Activated CD4-positive, alpha-beta T cell treated with anti-CD3 and anti-CD28 coated beads for 36 hours (primary cell): Measurements from ENCODE around the gene RING1. TPM values are rescaled to one million over a fixed set of nuclear protein-coding genes. Genes with fewer than 3 reads are reported as not detected.
A peak's percentile ranks its signal among the peaks of the same experiment; 100 is the strongest.

Experiments used
- ATAC-seq: fragments of 200-7000 bp; cut with Tn5 transposase; one replicate; pipeline ENCODE4 v1.10.0; 2021; ENCODE audit warnings: mild to moderate bottlenecking, moderate library complexity
- CTCF ChIA-PET: fragments of 350-600 bp; sonication (Branson Sonifier 250); formaldehyde crosslinking; loops from one replicate; lab custom pipeline; 2021; ENCODE audit warnings: antibody characterized with exemption; lab: Charles Lee
- POLR2A ChIA-PET: fragments of 350-600 bp; sonication (Branson Sonifier 250); formaldehyde crosslinking; loops from one replicate; lab custom pipeline; 2021; ENCODE audit warnings: antibody characterized with exemption, inconsistent platforms; lab: Charles Lee
- DNase-seq: peaks from one replicate; pipeline ENCODE4 v3.0.0-alpha.2; 2020
- H3K27ac Mint-ChIP-seq: one replicate; pipeline ENCODE4 v1.8.0; 2021; ENCODE audit warnings: mixed read lengths
- H3K27me3 Mint-ChIP-seq: one replicate; pipeline ENCODE4 v1.8.0; 2021; ENCODE audit warnings: mixed read lengths
- H3K36me3 Mint-ChIP-seq: one replicate; pipeline ENCODE4 v1.8.0; 2021; ENCODE audit warnings: low read depth, mixed read lengths
- H3K4me1 Mint-ChIP-seq: one replicate; pipeline ENCODE4 v1.8.0; 2021; ENCODE audit warnings: mixed read lengths
- H3K4me3 Mint-ChIP-seq: one replicate; pipeline ENCODE4 v1.8.0; 2021; ENCODE audit warnings: mild to moderate bottlenecking, moderate library complexity, mixed read lengths
- H3K9me3 Mint-ChIP-seq: one replicate; pipeline ENCODE4 v1.8.0; 2021; ENCODE audit warnings: low read depth, mixed read lengths
- intact Hi-C, 2 experiments: fragments of 100-400 bp; cut with DNase I in 1 of 2; cut with micrococcal nuclease in 1 of 2; formaldehyde crosslinking; loops; one replicate each; pipeline versions ENCODE4 v1.14.2 to v1.15.1; 2022 to 2024; cut with DNase I, micrococcal nuclease
- total RNA-seq, 2 experiments: library from RNA; stranded (reverse); gene quantifications; one replicate each; pipeline ENCODE4 v1.2.3, GENCODE V29; 2021

Gene RING1
- total RNA-seq = 10 to 100 TPM; 28.3 to 39.3 TPM

DNA sequence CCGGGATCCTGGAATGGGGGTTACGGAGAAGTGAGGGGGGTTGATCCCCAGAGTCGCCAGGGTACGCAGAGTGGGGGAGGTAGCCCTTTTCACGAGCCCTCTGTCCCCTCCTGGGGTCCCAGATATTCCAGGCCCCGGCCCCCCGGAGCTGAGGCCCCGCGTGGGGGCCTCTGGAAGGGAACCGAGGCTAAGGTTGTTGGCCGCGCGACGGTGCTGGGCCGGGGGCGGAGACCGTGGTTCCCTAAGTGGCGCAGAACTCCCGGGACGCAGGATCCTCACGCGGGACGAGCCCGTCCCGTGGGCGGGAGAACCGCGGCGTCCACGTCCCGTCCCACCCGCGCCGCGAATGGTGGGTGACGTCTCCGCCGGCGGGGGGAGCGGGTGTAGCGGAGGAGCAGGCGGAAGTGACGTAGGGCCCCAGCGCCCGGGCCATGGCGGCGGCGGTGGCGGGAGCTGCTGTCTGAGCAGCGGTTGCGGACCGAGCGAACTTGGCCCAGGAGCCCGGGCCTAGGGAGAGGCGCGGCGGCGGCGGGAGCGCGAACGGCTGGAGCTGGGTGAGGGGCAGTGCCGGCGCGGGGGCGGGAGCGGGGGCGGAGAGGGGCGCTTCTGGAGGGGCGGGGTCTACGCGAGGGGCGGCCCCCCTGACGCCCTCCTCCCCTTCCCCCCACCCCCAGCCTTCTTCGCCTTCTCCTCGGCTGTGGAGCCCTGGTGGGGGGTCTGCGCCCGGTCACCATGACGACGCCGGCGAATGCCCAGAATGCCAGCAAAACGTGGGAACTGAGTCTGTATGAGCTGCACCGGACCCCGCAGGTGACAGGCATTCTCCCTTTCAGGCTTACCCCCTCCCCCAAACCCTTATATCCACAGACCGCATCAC, at the start of gene RING1:
Gene RING1 (plus strand): TSS at position 410 of the 877 bp plus-strand sequence. CDS start 323 bp downstream, at position 733.
- peaks cover 8% of the 10 kb centered on the region for H3K27me3 Mint-ChIP-seq
- intact Hi-C loops = loop anchor here (1.0 to 10.0 kb wide), 10 partner anchors 41 to 1544 kb away; partner anchors contain the start of genes C6orf47 (in 1 of the 2), CLIC1 (in 1 of the 2), CSNK2B (in 1 of the 2) and CUTA (in 1 of the 2)
- H3K27ac Mint-ChIP-seq = peak within 1 kb of the TSS; percentile 89
- H3K4me1 Mint-ChIP-seq = peaks cover 55% of the 10 kb centered on the region
- ChIA-PET POLR2A (interaction anchor here (0.5 to 1.6 kb wide), 6 partner anchors 9 to 236 kb away, joined by 3 to 7 read pairs (median 5); partner anchors contain the start of genes RPS18, VPS52 and ZBTB22), CTCF (interaction anchor here (0.6 to 2.9 kb wide), 7 partner anchors 11 to 955 kb away, joined by 3 to 22 read pairs (median 3); partner anchors contain the start of genes RPS18 and VPS52)
- H3K9me3 Mint-ChIP-seq = no peaks in the 10 kb centered on the region
- H3K36me3 Mint-ChIP-seq = peaks cover 33% of the 10 kb centered on the region
- H3K4me3 Mint-ChIP-seq = peak within 1 kb of the TSS; percentile 80
- peak; percentile 20 for ATAC-seq
- DNase-seq = peak; percentile 92

DNA sequence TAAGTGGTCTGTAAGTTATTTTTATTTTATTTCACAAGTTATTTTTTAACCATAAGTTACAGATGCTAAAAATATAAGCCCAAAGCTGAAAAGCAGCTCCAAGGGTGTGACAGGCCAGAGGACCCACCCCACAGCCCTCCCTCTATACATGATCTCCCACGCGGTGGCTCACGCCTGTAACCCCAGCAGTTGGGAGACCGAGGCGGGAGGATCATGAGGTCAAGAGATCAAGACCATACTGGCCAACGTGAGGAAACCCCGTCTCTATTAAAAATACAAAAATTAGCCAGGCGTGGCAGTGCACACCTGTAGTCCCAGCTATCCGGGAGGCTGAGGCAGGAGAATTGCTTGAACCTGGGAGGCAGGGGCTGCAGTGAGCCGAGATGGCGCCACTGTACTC, 48.2 kb upstream of the RING1 start:
- Mint-ChIP-seq H3K36me3 (no peaks in the 10 kb centered on the region), H3K27me3 (peaks cover 5% of the 10 kb centered on the region), H3K9me3 (no peaks in the 10 kb centered on the region), H3K4me1 (peaks cover 10% of the 10 kb centered on the region), H3K27ac (no peak overlapping the region), H3K4me3 (no peak overlapping the region)
- CTCF ChIA-PET = interaction anchor here (0.7 to 5.1 kb wide), 5 partner anchors 10 to 119 kb away, joined by 3 to 41 read pairs (median 6); no protein-coding TSS in a partner anchor
- intact Hi-C loops = no loop called here
- ATAC-seq (no peak), DNase-seq (no peak)
- POLR2A ChIA-PET = no interaction called here

DNA sequence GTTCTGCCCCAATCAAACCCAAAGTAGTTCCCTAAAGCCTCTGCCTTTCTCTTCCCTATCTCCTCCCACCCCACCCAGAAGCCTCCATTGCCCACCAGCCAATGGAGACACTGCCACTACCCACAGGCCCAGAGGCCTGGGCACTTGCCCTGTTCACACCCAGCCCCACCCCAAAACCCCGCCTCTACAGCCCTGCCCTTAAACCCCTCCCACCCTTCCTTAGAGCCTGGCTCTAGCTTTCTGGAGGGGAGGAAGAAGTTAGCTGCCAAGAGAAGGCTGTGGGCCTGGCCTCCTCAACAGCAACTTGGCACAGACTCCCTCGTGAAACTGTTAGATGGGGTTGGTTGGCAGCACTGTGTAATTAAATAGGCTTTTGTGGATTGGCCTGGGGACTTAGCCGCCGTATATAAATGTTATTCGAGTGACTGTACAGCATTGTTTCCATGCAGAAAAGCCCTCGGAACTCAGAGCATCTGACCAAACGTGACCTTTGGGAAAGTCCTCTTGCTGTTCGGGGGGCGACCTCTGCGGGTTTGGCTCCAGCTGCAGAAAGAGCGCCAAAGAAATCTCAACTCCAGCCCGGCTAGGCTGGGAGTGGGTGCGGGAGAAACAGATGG, 47.5 kb upstream of the RING1 start:
- no peak for DNase-seq
- Mint-ChIP-seq H3K9me3 (no peaks in the 10 kb centered on the region), H3K4me3 (no peak overlapping the region), H3K4me1 (peaks cover 10% of the 10 kb centered on the region), H3K36me3 (no peaks in the 10 kb centered on the region), H3K27ac (no peak overlapping the region), H3K27me3 (peaks cover 5% of the 10 kb centered on the region)
- POLR2A ChIA-PET = no interaction called here
- intact Hi-C loops = loop anchor here (1.0 kb wide), 3 partner anchors 36 to 87 kb away; no protein-coding TSS in a partner anchor
- CTCF ChIA-PET = interaction anchor here (0.7 to 5.1 kb wide), 10 partner anchors 11 to 1177 kb away, joined by 3 to 41 read pairs (median 6); partner anchors contain the start of gene RING1
- ATAC-seq = no peak

DNA sequence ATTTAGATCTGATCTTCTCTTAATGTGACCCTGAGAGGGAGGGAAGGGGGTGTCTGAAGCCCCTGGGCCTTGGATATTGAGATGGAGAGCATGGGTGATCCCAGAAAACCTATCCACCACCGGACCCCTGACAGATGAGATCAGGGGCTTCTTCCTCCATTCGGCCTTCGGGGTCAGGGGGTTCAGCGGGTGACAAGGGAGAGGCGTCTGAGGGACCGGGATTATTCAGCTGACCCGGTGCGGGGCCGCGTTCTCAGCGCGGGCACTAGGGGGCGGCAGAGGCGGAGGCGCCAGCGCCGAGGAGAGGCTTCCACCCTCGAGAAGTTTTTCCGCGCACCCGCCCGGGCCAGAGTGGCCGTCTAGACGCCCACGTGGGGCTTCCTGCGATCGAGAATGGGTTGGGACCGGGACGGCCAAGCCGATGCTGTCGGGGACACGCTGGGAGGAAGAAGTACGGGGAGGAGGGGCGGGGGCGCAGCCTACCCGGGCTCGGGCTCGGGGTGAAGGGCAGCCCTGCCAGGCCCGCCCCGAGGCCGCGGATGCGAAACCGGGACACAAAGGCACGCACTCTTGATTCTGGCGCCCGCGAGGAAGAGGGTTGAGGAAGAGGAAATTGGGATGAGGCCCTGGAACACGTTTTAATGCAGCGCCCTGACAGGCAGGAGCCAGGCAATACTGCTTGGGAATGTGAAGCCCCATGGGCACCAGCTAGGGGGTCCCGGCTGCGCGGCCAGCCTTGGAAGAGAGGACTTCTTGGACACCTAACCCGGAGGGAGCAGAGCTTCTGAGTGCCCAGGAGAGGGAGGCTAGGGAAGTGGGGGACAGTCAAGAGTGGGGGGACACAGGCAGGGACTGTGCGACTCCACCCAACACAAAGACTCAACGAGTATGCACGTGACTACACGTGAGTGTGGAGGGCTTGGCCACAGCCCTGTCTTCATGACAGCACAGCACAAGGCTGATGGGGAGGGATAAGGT, 46.7 kb upstream of the RING1 start:
- intact Hi-C loops = loop anchor here (1.0 kb wide), 3 partner anchors 36 to 87 kb away; no protein-coding TSS in a partner anchor
- DNase-seq = peak; percentile 90
- peak; percentile 95 for ATAC-seq
- Mint-ChIP-seq H3K4me3 (peak overlapping the region; percentile 71), H3K9me3 (no peaks in the 10 kb centered on the region), H3K27me3 (peaks cover 4% of the 10 kb centered on the region), H3K27ac (peak overlapping the region; percentile 43), H3K36me3 (no peaks in the 10 kb centered on the region), H3K4me1 (peaks cover 10% of the 10 kb centered on the region)
- CTCF ChIA-PET = interaction anchor here (0.7 to 5.1 kb wide), 17 partner anchors 10 to 1177 kb away, joined by 3 to 41 read pairs (median 3); partner anchors contain the start of gene RING1
- POLR2A ChIA-PET = interaction anchor here (0.6 kb wide), 1 partner anchor 626 kb away, joined by 8 read pairs; no protein-coding TSS in a partner anchor

DNA sequence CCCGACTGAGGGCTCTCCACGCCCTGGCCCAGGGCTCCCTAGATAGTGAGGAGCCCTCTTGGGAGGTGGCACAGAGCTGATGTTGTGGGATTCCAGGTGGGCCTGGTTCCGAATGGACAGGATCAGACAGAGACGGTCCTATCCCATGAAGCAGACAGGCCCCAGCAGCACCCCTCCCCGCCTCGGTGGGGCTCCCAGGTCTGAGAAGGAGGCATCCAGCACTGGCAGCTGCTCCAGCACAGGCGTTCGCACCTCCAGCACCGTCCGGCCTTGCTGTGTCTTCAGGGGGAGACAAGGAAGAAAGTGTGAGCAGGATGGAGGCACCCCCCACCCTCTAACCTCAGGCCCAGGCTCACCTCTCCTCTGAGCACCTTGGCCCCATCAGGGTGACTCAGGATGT, 44.8 kb upstream of the RING1 start:
- Mint-ChIP-seq H3K36me3 (no peaks in the 10 kb centered on the region), H3K9me3 (no peaks in the 10 kb centered on the region), H3K27me3 (peaks cover 3% of the 10 kb centered on the region), H3K27ac (no peak overlapping the region), H3K4me1 (peaks cover 10% of the 10 kb centered on the region), H3K4me3 (no peak overlapping the region)
- DNase-seq (no peak), ATAC-seq (no peak)
- intact Hi-C loops = no loop called here
- ChIA-PET POLR2A (no interaction called here), CTCF (interaction anchor here (1.0 to 2.0 kb wide), 4 partner anchors 15 to 85 kb away, joined by 3 to 5 read pairs (median 4); no protein-coding TSS in a partner anchor)

DNA sequence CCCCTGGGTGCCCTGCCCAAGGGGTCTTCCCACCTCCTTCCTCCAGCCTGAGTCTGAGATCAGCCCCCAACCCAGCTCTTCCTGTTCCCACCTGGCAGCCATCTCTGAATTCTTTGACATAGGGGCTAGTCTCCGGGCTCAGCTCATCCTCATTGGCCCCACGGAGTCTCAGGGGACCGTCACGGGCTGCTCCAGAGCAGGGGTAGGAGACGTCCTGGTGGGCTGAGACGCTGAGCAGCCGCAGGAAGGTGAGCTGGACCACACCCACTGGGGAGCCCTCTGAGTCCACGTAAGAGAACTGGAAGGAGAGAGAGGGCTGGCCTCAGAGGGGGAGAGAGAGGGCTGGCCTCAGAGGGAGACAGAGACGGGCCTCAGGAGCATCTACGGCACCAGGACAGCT, 44.1 kb upstream of the RING1 start:
- Mint-ChIP-seq H3K4me1 (peaks cover 10% of the 10 kb centered on the region), H3K27me3 (peaks cover 3% of the 10 kb centered on the region), H3K36me3 (no peaks in the 10 kb centered on the region), H3K9me3 (no peaks in the 10 kb centered on the region), H3K27ac (no peak overlapping the region), H3K4me3 (no peak overlapping the region)
- DNase-seq = no peak
- ATAC-seq = no peak
- POLR2A ChIA-PET = no interaction called here
- intact Hi-C loops = no loop called here
- CTCF ChIA-PET = interaction anchor here (1.0 to 2.0 kb wide), 4 partner anchors 15 to 84 kb away, joined by 3 to 5 read pairs (median 4); no protein-coding TSS in a partner anchor

DNA sequence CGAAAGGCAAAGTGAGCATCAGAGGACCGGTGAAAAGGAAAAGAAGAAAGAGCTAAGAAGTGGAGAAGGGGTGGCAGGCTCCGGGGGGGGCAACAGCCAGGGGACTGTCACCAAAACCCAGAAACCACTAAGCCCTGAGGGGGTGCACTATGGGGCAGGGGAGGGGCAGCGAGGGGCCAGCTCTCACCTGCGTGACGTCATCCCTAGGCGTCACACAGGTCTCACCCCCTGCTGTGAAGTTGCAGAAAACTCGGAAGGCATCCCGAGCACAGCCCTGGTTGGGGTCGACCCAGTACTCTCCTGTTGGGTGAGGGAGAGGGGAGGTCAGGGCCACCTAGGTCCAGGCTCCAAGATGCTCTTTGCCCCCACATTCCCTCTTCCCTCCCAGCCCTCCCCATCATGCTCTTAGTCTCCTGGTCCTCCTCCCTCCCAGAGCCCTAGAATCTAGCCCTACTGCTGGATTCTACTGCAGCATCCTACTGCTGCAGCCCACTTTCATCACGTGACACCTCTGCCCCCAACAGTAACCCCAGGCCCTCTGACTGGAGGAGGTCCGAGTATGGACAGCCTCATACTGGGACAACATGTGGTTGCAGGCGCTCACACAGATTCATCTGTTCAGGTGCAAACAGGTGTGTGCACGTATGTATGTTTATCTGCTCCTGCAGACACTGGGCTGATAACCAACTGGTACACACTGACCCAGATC, 43.5 kb upstream of the RING1 start:
- intact Hi-C loops = no loop called here
- Mint-ChIP-seq H3K4me3 (no peak overlapping the region), H3K4me1 (peaks cover 10% of the 10 kb centered on the region), H3K27me3 (peaks cover 3% of the 10 kb centered on the region), H3K27ac (no peak overlapping the region), H3K36me3 (no peaks in the 10 kb centered on the region), H3K9me3 (no peaks in the 10 kb centered on the region)
- ATAC-seq (no peak), DNase-seq (no peak)
- ChIA-PET POLR2A (no interaction called here), CTCF (interaction anchor here (1.0 to 2.0 kb wide), 2 partner anchors 33 to 71 kb away, joined by 3 to 5 read pairs; no protein-coding TSS in a partner anchor)

DNA sequence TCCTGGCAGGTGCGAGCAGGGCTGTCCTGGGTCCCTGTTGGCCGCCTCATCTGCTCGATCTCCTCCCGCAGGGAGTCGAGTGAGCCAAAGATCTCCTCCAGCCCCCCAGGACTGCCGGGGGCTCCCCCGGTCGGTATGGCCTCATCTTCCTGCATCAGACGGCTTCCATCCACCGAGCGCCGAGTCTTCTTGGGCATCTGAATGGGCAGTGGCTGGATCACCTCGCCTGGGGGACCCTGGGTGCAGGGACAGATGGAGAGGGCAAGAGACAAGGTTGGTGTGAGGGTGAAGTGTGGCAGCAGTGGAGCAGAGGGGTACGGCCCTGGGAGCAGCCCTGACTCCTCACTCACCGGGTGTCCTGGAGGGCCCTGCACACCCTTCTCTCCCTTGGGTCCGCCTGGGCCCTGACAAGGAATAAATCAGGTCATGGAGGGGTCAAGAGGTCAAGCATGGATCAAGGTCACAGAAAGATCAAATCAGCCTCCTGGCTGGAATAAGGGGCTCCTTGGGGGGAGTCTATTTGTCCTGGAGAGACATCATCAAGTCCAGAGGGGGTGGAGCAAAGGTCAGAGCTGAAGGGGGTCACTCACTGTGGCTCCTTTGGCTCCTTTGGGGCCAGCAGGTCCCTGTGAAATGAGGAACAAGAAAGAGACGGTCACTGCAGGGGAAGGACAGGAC, 42.6 kb upstream of the RING1 start:
- intact Hi-C loops = no loop called here
- DNase-seq = no peak

DNA sequence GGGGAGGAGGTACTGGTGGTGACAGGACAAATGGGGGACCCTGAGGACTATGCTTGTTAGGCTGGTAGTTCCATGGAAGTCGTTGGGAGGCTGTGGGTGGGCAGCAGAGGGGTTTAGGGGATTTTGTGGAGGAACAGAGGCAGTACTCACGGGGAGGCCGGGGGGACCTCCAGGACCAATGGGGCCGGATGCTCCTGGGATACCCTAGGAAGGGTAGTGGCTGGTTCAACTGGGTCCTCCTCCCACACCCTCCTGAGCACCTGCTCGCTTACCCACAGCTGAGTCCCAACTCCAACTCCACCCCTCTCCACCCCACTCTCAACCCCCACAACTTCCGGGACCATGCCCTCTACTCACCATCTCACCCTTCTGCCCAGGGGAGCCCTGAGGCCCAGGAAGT, 41.9 kb upstream of the RING1 start:
- ChIA-PET POLR2A (no interaction called here), CTCF (no interaction called here)
- intact Hi-C loops = no loop called here
- Mint-ChIP-seq H3K27me3 (no peaks in the 10 kb centered on the region), H3K27ac (no peak overlapping the region), H3K36me3 (no peaks in the 10 kb centered on the region), H3K9me3 (no peaks in the 10 kb centered on the region), H3K4me1 (peaks cover 8% of the 10 kb centered on the region), H3K4me3 (no peak overlapping the region)
- DNase-seq = no peak
- ATAC-seq = no peak

More for the DNA sequence above, 42.6 kb upstream of the RING1 start:
- CTCF ChIA-PET = interaction anchor here (1.0 to 2.0 kb wide), 2 partner anchors 32 to 70 kb away, joined by 3 to 5 read pairs; no protein-coding TSS in a partner anchor
- H3K36me3 Mint-ChIP-seq = no peaks in the 10 kb centered on the region
- POLR2A ChIA-PET = no interaction called here
- no peaks in the 10 kb centered on the region for H3K27me3 Mint-ChIP-seq
- no peak for ATAC-seq
- H3K4me3 Mint-ChIP-seq = no peak overlapping the region
- H3K9me3 Mint-ChIP-seq = no peaks in the 10 kb centered on the region
- H3K4me1 Mint-ChIP-seq = peaks cover 10% of the 10 kb centered on the region
- no peak overlapping the region for H3K27ac Mint-ChIP-seq
